NCI-H2081 treated with DMSO at 0.1 percent for 48 hours (cell line): ENCODE data around the gene INPP5D.
"Not testable (repeated sequence)": the region's sequence is repeated elsewhere in the genome, so short reads cannot be mapped to it uniquely, and the experiment has no call there.

ENCODE experiments used
- DNase-seq: peaks from one replicate; lab custom pipeline; 2025; lab: John Stamatoyannopoulos, UW

Gene INPP5D

GRCh38 chr2:233117811-233118647 is 57.9 kb downstream of the INPP5D start:
- no peak for DNase-seq

GRCh38 chr2:233118648-233119000 is 58.5 kb downstream of the INPP5D start:
- DNase-seq, result no peak

DNA sequence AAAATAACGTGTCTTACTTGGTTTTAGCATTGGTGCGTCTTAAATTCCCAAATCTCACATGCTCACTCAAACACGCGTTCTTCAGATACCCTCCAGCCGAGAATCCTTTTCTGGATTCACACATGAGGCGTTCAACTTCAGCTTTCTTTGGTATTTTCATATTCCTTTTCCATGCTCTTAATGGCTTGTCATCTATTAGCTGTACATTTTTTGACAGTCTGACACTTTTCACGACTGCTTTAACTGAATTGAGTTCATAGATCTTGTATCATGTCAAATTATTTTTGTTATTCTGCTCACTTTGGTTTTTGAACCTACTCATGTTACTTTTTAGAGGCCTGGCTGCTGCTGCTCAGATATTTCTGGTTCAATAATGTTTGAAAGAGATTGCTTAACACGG is 59.0 kb downstream of the INPP5D start:
- no peak for DNase-seq

- no peak for DNase-seq
Observed at GRCh38 chr2:233119806-233120205, 59.7 kb downstream of the INPP5D start.

- DNase-seq, result no peak
Observed at GRCh38 chr2:233120459-233120858, 60.3 kb downstream of the INPP5D start.

- DNase-seq, result no peak
Observed at GRCh38 chr2:233121856-233122255, 61.7 kb downstream of the INPP5D start.

DNA sequence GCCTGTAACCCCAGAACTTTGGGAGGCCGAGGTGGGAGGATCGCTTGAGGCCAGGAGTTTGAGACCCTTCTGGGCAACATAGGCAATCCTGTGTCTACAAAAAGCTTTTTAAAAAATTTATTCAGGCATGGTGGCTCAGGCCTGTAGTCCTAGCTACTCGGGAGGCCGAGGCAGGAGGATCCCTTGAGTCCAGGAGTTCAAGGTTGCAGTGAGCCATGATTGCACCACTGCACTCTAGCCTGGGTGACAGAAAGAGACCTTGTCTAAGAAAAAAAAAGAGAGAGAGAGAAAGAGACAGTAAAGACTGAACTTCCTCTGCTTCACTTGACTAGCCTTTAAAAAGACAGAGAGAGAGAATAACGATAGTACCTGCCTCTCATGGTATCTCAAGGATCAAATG is 62.4 kb downstream of the INPP5D start:
- DNase-seq, result no peak

GRCh38 chr2:233123576-233123975 is 63.4 kb downstream of the INPP5D start:
- not testable (repeated sequence) for DNase-seq

DNA sequence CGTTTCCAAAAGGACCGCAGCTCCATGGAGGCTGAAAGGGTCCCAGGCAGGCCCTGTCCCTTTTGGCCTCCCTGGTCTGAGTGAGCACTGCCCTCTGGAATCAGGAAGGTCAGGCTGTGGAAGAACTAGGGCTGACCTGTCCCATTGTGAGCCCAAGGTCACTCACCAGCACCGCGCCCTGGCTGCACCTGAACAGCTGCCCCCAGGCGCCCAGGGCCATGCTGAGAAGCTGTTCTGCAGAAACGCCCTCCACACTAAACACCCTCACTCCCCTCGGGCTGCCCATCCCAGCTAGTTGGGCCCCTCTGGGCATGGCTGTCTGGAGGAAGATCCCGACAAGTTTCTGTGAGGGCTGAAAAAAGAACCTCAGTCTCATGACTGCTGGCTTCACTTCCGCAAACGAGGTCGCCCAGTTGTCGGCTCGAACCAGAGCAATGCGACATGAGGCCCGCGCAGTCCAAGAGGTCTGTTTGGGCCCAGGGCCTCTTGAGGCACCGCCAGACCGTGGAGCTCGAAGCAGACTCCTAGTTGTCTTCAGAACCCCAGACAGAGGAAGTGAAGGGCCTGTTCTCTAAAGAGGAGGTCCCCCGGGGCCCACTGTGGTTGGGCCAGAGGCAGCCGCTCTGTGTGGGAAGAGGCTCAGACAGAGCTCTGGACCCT is 64.4 kb downstream of the INPP5D start:
- DNase-seq, result no peak

DNA sequence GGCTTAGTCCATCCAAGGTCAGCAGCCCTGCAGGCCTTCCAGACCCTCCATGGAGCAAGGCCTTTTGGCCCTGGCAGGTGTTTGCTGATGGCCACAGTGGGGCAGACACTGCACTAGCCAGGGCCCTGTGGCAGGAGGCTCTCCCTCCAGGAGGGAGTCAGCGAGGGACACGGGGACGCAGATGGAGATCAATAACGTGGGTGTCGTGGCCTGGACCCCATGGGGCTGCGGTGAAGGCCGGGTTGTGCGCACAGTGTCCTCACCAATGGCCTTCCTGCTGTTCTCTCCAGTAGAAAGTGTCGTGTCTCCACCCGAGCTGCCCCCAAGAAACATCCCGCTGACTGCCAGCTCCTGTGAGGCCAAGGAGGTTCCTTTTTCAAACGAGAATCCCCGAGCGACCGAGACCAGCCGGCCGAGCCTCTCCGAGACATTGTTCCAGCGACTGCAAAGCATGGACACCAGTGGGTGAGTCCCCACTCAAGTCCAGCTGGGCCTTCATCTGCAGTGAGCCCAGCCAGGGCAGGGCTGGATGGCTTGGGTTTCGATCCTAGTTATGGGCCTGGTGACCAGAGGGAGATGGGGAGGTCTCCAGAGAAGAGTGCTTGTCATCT is 65.4 kb downstream of the INPP5D start:
- DNase-seq, result no peak

GRCh38 chr2:233129351-233129978 is 69.3 kb downstream of the INPP5D start:
- no peak for DNase-seq

DNA sequence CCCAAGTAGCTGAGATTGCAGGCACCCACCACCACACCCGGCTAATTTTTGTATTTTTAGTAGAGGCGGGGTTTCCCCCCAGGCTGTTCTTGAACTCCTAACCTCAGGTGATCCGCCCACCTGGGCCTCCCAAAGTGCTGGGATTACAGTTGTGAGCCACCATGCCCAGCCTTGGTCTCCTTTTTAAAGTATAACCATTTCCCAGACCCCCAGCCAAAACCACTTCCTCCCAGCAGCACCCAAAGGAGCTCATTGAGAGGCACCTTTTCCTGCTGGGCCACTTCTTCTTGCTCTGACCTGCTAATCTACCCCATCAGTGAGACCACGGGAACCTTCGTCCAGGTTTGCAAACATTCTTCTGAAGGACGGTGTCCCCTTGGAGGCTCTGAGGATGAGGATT is 69.9 kb downstream of the INPP5D start:
- DNase-seq, result no peak

DNA sequence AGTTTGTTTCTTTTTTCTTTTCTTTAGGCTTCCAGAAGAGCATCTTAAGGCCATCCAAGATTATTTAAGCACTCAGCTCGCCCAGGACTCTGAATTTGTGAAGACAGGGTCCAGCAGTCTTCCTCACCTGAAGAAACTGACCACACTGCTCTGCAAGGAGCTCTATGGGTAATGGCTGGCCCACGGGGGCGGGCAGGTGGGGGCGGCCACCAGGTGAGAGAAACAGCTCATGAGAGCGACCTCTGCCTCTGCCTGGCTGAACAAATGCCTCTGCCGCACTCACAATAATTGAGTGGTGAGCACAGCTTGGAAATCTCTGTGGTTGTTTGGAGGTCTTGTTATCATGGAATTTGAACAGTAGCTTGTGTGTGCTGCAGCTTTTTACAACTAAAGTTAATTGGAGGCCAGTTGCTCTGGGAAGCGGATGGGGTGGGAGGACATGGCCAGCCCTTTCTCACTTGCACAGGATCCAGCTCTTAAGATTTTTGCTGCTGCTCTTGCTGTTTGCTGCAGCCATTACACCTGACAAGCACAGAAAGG is 70.4 kb downstream of the INPP5D start:
- no peak for DNase-seq

DNA sequence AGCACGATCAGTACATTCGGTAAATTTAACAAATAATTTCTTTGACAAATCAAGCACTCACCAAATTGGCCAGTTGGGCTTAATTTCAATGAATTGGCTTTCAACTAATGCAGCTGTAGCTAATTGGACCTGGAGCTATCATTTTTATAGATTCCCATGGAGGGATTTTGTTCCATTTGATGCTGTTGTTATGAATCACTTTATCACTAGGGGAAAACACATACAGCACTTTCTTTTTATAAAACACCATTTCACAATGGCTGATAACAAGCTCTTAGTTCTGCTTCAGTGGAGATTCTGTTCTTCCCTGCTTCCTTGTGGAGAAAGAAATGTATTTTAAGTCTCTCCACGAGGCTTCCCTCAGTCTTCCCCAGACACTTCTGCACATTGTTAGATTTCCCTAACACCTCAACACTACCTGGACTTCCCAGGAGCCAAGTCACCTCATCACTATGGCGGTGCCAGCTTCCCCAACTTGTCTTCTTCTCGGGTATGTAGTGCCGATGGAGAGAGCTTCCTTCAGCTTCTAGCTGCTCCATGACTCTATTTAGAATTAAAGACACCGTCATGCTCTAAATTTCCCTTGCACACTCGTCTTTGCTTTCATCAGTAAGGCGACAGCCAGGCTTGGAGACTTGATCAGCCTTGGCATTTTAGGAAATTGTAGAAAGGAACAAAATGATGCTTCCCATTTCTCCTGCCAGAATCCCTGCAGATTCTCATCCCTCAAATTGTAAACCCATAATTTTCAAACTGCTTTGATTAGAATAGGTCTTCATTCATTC is 72.0 kb downstream of the INPP5D start:
- DNase-seq, result no peak

GRCh38 chr2:233133239-233133638 is 73.1 kb downstream of the INPP5D start:
- DNase-seq, result no peak

GRCh38 chr2:233135421-233135820 is 75.3 kb downstream of the INPP5D start:
- DNase-seq, result no peak

DNA sequence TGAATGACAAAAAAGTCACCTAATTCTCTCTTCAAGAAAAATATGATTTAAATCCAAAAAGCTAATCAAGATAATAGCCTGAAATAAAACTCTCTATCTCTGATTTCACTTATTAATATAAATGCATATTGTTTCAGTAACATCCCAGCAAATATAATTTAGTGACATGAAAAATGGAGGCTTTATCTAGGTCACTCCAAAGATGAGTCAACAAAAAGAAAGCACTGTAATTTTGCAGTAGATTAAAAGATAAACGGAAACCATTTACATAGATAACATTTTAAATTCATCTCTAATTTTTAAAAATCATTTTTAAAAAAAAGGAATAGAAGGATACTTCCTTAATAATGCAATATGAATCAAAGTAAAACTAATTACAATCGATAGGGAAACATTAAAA is 76.9 kb downstream of the INPP5D start:
- DNase-seq, result no peak

GRCh38 chr2:233140077-233140585 is 80.0 kb downstream of the INPP5D start:
- DNase-seq, result no peak

- DNase-seq, result no peak
Observed at GRCh38 chr2:233140978-233141377, 80.8 kb downstream of the INPP5D start.

DNA sequence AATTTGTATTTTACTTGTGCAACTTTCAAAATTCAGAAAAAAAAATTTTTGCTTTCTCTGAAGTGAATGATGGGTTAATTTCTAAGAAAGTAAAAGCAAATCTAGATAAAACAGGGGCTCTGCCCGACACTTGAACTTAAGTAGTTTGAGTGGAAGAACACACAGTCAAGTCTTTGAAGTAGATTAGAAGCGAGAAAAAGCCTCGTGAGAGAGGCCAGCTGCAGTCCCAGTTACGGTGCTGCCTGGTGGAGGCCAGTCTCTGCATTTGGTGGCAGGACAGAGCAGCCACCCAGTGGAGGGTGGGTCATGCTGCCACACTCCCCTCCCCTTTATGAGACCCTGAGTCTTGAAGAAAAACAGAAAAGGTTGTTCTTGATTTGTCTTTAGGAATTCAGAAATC is 81.8 kb downstream of the INPP5D start:
- no peak for DNase-seq

GRCh38 chr2:233142355-233142897 is 82.3 kb downstream of the INPP5D start:
- DNase-seq, result no peak
